HEK293 (cell line): ENCODE measurements around the gene PTPMT1.

ENCODE experiments used
- CTCF ChIA-PET: fragments of 350-600 bp; formaldehyde crosslinking; extraction: SDS; loops from one replicate; lab custom pipeline; 2021; ENCODE audit warnings: antibody characterized with exemption; lab: Yijun Ruan, JAX
- POLR2A ChIA-PET: fragments of 300-600 bp; formaldehyde crosslinking; extraction: SDS; loops from one replicate; lab custom pipeline; 2020; ENCODE audit warnings: antibody characterized with exemption, inconsistent platforms; lab: Yijun Ruan, JAX
- H3K27ac ChIP-seq: fragments of 200-500 bp; sonication (Bioruptor generic); 2 replicates; pipeline ENCODE4 v1.5.1; 2014; ENCODE audit warnings: low read depth, low read length, control low read depth, inconsistent platforms; ENCODE audit errors: extremely low read depth
- H3K36me3 ChIP-seq, 2 experiments: fragments of 200-500 bp in 1 of 2; sonication (Bioruptor generic) in 1 of 2; 1 replicate in 1 of 2; 2 replicates in 1 of 2; pipeline ENCODE4 v1.5.1; 2014 to 2017; ENCODE audit warnings: inconsistent platforms in 2 of 2, low read length in 2 of 2; ENCODE audit not compliant: control insufficient read depth in 2 of 2, insufficient read depth in 1 of 2
- H3K4me1 ChIP-seq: fragments of 200-500 bp; sonication (Bioruptor generic); 2 replicates; pipeline ENCODE4 v1.5.1; 2014; ENCODE audit warnings: mild to moderate bottlenecking, low read length, inconsistent platforms; ENCODE audit not compliant: control insufficient read depth, insufficient read depth
- H3K4me3 ChIP-seq: 2 replicates; pipeline ENCODE4 v1.5.1; 2011; ENCODE audit warnings: low read depth, mild to moderate bottlenecking, control low read depth, low read length, moderate library complexity
- H3K9me3 ChIP-seq: fragments of 200-500 bp; sonication (Bioruptor generic); 2 replicates; pipeline ENCODE4 v1.5.1; 2014; ENCODE audit warnings: low read depth, low read length, inconsistent platforms; ENCODE audit not compliant: control insufficient read depth, insufficient read depth
- HIC1 ChIP-seq: fragments of 450-650 bp; formaldehyde crosslinking; IDR thresholded peaks from 2 replicates; pipeline ENCODE4 v1.5.1; 2016; ENCODE audit warnings: missing biosample characterization, missing genetic modification characterization
- HOXA7 ChIP-seq: sonication (generic); formaldehyde crosslinking; IDR thresholded peaks from 2 replicates; pipeline ENCODE4 v1.8.1; 2022; ENCODE audit warnings: missing genetic modification reagents, borderline replicate concordance
- HOXD13 ChIP-seq: sonication (generic); formaldehyde crosslinking; IDR thresholded peaks from 2 replicates; pipeline ENCODE4 v1.8.0; 2022; ENCODE audit warnings: missing genetic modification reagents, borderline replicate concordance
- KLF7 ChIP-seq: fragments of 450-650 bp; formaldehyde crosslinking; IDR thresholded peaks from 2 replicates; pipeline ENCODE4 v1.5.1; 2016; ENCODE audit warnings: missing biosample characterization, missing genetic modification characterization, borderline replicate concordance
- MZF1 ChIP-seq: fragments of 450-650 bp; formaldehyde crosslinking; IDR thresholded peaks from 2 replicates; pipeline ENCODE4 v1.5.1; 2017; ENCODE audit warnings: missing biosample characterization, missing genetic modification characterization, borderline replicate concordance
- OSR2 ChIP-seq: fragments of 450-650 bp; formaldehyde crosslinking; IDR thresholded peaks from 2 replicates; pipeline ENCODE4 v1.5.1; 2016; ENCODE audit warnings: missing biosample characterization, missing genetic modification characterization
- YY1 ChIP-seq: fragments of 450-650 bp; formaldehyde crosslinking; IDR thresholded peaks from 2 replicates; pipeline ENCODE4 v1.5.1; 2018; ENCODE audit warnings: missing biosample characterization, missing genetic modification characterization
- ZBTB8A ChIP-seq: fragments of 450-650 bp; formaldehyde crosslinking; IDR thresholded peaks from 2 replicates; pipeline ENCODE4 v1.5.1; 2016; ENCODE audit warnings: missing biosample characterization, missing genetic modification characterization
- ZFP41 ChIP-seq: fragments of 450-650 bp; formaldehyde crosslinking; IDR thresholded peaks from 2 replicates; pipeline ENCODE4 v1.5.1; 2016; ENCODE audit warnings: missing biosample characterization, missing genetic modification characterization, borderline replicate concordance
- ZNF138 ChIP-seq: fragments of 450-650 bp; formaldehyde crosslinking; IDR thresholded peaks from 2 replicates; pipeline ENCODE4 v1.5.1; 2016; ENCODE audit warnings: missing biosample characterization, missing genetic modification characterization, borderline replicate concordance
- ZNF184 ChIP-seq: fragments of 450-650 bp; IDR thresholded peaks from 2 replicates; pipeline ENCODE4 v1.5.1; 2018; ENCODE audit warnings: missing biosample characterization, mild to moderate bottlenecking, missing genetic modification characterization
- ZNF211 ChIP-seq: fragments of 450-650 bp; formaldehyde crosslinking; IDR thresholded peaks from 2 replicates; pipeline ENCODE4 v1.5.1; 2016; ENCODE audit warnings: low read depth, missing biosample characterization, missing genetic modification characterization
- ZNF223 ChIP-seq: fragments of 450-650 bp; formaldehyde crosslinking; IDR thresholded peaks from 2 replicates; pipeline ENCODE4 v1.5.1; 2016; ENCODE audit warnings: missing biosample characterization, missing genetic modification characterization
- ZNF311 ChIP-seq: fragments of 450-650 bp; formaldehyde crosslinking; IDR thresholded peaks from 2 replicates; pipeline ENCODE4 v1.5.1; 2017; ENCODE audit warnings: missing biosample characterization, missing genetic modification characterization, borderline replicate concordance
- ZNF324 ChIP-seq: fragments of 450-650 bp; formaldehyde crosslinking; IDR thresholded peaks from 2 replicates; pipeline ENCODE4 v1.5.1; 2016; ENCODE audit warnings: missing biosample characterization, missing genetic modification characterization
- ZNF335 ChIP-seq: fragments of 450-650 bp; formaldehyde crosslinking; conservative IDR thresholded peaks from 2 replicates; pipeline ENCODE4 v1.5.1; 2016; ENCODE audit warnings: missing biosample characterization, missing genetic modification characterization
- ZNF350 ChIP-seq: fragments of 450-650 bp; formaldehyde crosslinking; IDR thresholded peaks from 2 replicates; pipeline ENCODE4 v1.5.0; 2017; ENCODE audit warnings: missing biosample characterization, mild to moderate bottlenecking, missing genetic modification characterization
- ZNF404 ChIP-seq: fragments of 450-650 bp; formaldehyde crosslinking; IDR thresholded peaks from 2 replicates; pipeline ENCODE4 v1.5.1; 2017; ENCODE audit warnings: missing biosample characterization, missing genetic modification characterization
- ZNF658 ChIP-seq: fragments of 450-650 bp; formaldehyde crosslinking; IDR thresholded peaks from 2 replicates; pipeline ENCODE4; 2016; ENCODE audit warnings: missing biosample characterization, missing genetic modification characterization
- ZNF776 ChIP-seq: fragments of 450-650 bp; formaldehyde crosslinking; IDR thresholded peaks from 2 replicates; pipeline ENCODE4 v1.5.0; 2017; ENCODE audit warnings: missing biosample characterization, missing genetic modification characterization, borderline replicate concordance
- ZNF785 ChIP-seq: fragments of 450-650 bp; formaldehyde crosslinking; IDR thresholded peaks from 2 replicates; pipeline ENCODE4 v1.5.1; 2016; ENCODE audit warnings: missing biosample characterization, missing genetic modification characterization
- ZNF837 ChIP-seq: fragments of 450-650 bp; formaldehyde crosslinking; IDR thresholded peaks from 2 replicates; pipeline ENCODE4 v1.5.1; 2016; ENCODE audit warnings: missing biosample characterization, missing genetic modification characterization
- TF ChIP-seq, protein P1 (sequence below): fragments of 450-650 bp; formaldehyde crosslinking; IDR thresholded peaks from 2 replicates; pipeline ENCODE4 v1.5.1; 2016; ENCODE audit warnings: missing biosample characterization, missing genetic modification characterization
- TF ChIP-seq, protein P2 (sequence below): fragments of 450-650 bp; IDR thresholded peaks from 2 replicates; pipeline ENCODE4 v1.5.1; 2018; ENCODE audit warnings: missing biosample characterization, missing genetic modification characterization
- TF ChIP-seq, protein P3 (sequence below): fragments of 450-650 bp; formaldehyde crosslinking; IDR thresholded peaks from 2 replicates; pipeline ENCODE4 v1.5.1; 2016; ENCODE audit warnings: missing biosample characterization, missing genetic modification characterization
- TF ChIP-seq, protein P4 (sequence below): fragments of 450-650 bp; formaldehyde crosslinking; IDR thresholded peaks from 2 replicates; pipeline ENCODE4 v1.5.1; 2017; ENCODE audit warnings: missing biosample characterization, missing genetic modification characterization
- TF ChIP-seq, protein P5 (sequence below): fragments of 450-650 bp; formaldehyde crosslinking; IDR thresholded peaks from 2 replicates; pipeline ENCODE4 v1.5.1; 2016; ENCODE audit warnings: missing biosample characterization, missing genetic modification characterization
- TF ChIP-seq, protein P6 (sequence below): sonication (generic); formaldehyde crosslinking; IDR thresholded peaks from 2 replicates; pipeline ENCODE4 v1.8.1; 2022; ENCODE audit warnings: mild to moderate bottlenecking, moderate library complexity, missing genetic modification reagents

The PTPMT1 gene

DNA sequence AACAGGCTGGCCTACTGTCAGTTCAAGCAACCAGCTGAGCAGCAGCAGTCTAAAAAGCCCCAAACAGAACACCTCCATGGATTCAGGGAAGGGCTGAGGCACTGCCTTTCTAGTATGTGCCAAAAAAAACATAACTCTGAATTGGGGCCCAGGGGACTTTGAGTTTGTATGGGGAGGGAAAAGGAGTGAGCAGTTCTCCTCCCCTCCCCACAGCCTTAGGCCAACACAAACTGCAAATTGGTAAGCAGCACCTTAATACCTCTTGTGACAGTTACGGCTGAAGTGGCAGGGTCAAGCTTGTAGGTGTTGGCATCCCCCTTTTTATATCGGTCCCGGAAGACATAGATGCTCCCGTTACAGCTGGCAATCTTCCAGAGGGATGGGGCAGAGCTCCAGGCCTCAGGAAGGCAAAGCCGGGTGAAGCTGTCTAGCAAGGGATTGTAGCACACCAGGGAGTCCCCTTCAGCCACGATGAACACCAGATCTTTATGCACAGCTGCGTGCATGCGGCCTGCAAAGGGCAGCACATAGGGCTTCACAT, 7.4 kb downstream of the PTPMT1 start (continued):
- no peak for TF ChIP-seq ZNF404 (tag by site-specific recombination)
- peak; percentile 93 for TF ChIP-seq MZF1 (tag by site-specific recombination)
- TF ChIP-seq OSR2, result no peak; the same call in 1 of the 2 replicates
- TF ChIP-seq, protein P1, sequence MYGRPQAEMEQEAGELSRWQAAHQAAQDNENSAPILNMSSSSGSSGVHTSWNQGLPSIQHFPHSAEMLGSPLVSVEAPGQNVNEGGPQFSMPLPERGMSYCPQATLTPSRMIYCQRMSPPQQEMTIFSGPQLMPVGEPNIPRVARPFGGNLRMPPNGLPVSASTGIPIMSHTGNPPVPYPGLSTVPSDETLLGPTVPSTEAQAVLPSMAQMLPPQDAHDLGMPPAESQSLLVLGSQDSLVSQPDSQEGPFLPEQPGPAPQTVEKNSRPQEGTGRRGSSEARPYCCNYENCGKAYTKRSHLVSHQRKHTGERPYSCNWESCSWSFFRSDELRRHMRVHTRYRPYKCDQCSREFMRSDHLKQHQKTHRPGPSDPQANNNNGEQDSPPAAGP, result peak; percentile 39; the same call in 1 of the 2 replicates
- no peak for TF ChIP-seq YY1 (tag by site-specific recombination)
- no peak for TF ChIP-seq KLF7 (tag by site-specific recombination)
- TF ChIP-seq ZNF223 (tag by site-specific recombination), result no peak
- TF ChIP-seq, protein P2, sequence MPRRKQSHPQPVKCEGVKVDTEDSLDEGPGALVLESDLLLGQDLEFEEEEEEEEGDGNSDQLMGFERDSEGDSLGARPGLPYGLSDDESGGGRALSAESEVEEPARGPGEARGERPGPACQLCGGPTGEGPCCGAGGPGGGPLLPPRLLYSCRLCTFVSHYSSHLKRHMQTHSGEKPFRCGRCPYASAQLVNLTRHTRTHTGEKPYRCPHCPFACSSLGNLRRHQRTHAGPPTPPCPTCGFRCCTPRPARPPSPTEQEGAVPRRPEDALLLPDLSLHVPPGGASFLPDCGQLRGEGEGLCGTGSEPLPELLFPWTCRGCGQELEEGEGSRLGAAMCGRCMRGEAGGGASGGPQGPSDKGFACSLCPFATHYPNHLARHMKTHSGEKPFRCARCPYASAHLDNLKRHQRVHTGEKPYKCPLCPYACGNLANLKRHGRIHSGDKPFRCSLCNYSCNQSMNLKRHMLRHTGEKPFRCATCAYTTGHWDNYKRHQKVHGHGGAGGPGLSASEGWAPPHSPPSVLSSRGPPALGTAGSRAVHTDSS (tag by site-specific recombination), result no peak
- no peak for TF ChIP-seq ZNF776
- peak; percentile 69 for TF ChIP-seq ZBTB8A
- TF ChIP-seq ZNF658 (tag by site-specific recombination), result no peak
- no peak for TF ChIP-seq ZNF138 (tag by site-specific recombination)
- TF ChIP-seq ZNF350 (tag by site-specific recombination), result no peak
- TF ChIP-seq ZNF335 (tag by site-specific recombination), result peak; percentile 74
- TF ChIP-seq, protein P3, sequence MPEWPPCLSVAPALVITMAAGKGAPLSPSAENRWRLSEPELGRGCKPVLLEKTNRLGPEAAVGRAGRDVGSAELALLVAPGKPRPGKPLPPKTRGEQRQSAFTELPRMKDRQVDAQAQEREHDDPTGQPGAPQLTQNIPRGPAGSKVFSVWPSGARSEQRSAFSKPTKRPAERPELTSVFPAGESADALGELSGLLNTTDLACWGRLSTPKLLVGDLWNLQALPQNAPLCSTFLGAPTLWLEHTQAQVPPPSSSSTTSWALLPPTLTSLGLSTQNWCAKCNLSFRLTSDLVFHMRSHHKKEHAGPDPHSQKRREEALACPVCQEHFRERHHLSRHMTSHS, result no peak
- TF ChIP-seq, protein P4, sequence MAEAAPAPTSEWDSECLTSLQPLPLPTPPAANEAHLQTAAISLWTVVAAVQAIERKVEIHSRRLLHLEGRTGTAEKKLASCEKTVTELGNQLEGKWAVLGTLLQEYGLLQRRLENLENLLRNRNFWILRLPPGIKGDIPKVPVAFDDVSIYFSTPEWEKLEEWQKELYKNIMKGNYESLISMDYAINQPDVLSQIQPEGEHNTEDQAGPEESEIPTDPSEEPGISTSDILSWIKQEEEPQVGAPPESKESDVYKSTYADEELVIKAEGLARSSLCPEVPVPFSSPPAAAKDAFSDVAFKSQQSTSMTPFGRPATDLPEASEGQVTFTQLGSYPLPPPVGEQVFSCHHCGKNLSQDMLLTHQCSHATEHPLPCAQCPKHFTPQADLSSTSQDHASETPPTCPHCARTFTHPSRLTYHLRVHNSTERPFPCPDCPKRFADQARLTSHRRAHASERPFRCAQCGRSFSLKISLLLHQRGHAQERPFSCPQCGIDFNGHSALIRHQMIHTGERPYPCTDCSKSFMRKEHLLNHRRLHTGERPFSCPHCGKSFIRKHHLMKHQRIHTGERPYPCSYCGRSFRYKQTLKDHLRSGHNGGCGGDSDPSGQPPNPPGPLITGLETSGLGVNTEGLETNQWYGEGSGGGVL (tag by site-specific recombination), result peak; percentile 94
- TF ChIP-seq ZNF184, result no peak
- TF ChIP-seq, protein P5, sequence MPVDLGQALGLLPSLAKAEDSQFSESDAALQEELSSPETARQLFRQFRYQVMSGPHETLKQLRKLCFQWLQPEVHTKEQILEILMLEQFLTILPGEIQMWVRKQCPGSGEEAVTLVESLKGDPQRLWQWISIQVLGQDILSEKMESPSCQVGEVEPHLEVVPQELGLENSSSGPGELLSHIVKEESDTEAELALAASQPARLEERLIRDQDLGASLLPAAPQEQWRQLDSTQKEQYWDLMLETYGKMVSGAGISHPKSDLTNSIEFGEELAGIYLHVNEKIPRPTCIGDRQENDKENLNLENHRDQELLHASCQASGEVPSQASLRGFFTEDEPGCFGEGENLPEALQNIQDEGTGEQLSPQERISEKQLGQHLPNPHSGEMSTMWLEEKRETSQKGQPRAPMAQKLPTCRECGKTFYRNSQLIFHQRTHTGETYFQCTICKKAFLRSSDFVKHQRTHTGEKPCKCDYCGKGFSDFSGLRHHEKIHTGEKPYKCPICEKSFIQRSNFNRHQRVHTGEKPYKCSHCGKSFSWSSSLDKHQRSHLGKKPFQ (tag by site-specific recombination), result 0 out of 2 replicates have a peak, but pooled peaks have one; percentile 26
- no peak for TF ChIP-seq ZNF211 (tag by site-specific recombination)
- no peak for TF ChIP-seq ZNF785 (tag by site-specific recombination)
- TF ChIP-seq ZNF837 (tag by site-specific recombination), result no peak

GRCh38 chr11:47573321-47573720, 7.9 kb downstream of the PTPMT1 start:
- CTCF ChIA-PET, result interaction anchor here (0.6 to 1.4 kb wide), 3 partner anchors 9 to 442 kb away, joined by 3 to 4 read pairs (median 3); no protein-coding TSS in a partner anchor
- POLR2A ChIA-PET, result interaction anchor here (0.6 to 1.4 kb wide), 3 partner anchors 41 to 1729 kb away, joined by 3 to 4 read pairs (median 4); no protein-coding TSS in a partner anchor
- Histone ChIP-seq H3K27ac (peak overlapping the region; percentile 53), H3K36me3 (peaks cover 8 to 86% of the 10 kb centered on the region in 2 experiments), H3K9me3 (no peaks in the 10 kb centered on the region), H3K4me3 (no peak overlapping the region), H3K4me1 (peaks cover 14% of the 10 kb centered on the region)
- no peak for TF ChIP-seq HIC1
- no peak for TF ChIP-seq ZNF404 (tag by site-specific recombination)
- TF ChIP-seq HOXA7 (CRISPR knock-in tag), result no peak
- TF ChIP-seq HOXD13 (CRISPR knock-in tag), result no peak
- TF ChIP-seq, protein P6, sequence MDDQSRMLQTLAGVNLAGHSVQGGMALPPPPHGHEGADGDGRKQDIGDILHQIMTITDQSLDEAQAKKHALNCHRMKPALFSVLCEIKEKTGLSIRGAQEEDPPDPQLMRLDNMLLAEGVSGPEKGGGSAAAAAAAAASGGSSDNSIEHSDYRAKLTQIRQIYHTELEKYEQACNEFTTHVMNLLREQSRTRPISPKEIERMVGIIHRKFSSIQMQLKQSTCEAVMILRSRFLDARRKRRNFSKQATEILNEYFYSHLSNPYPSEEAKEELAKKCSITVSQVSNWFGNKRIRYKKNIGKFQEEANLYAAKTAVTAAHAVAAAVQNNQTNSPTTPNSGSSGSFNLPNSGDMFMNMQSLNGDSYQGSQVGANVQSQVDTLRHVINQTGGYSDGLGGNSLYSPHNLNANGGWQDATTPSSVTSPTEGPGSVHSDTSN, result no peak
- TF ChIP-seq ZFP41 (tag by site-specific recombination), result no peak
- no peak for TF ChIP-seq ZNF324
- TF ChIP-seq ZNF311 (tag by site-specific recombination), result no peak
